AML-193 (cell line): ENCODE results near the gene TAF13.
"Not testable (repeated sequence)": the region's sequence is repeated elsewhere in the genome, so short reads cannot be mapped to it uniquely, and the experiment has no call there.

ENCODE experiments used
- DNase-seq, 2 experiments: peaks; one replicate each; lab custom pipeline; 2025; lab: John Stamatoyannopoulos, UW

Gene TAF13

DNA sequence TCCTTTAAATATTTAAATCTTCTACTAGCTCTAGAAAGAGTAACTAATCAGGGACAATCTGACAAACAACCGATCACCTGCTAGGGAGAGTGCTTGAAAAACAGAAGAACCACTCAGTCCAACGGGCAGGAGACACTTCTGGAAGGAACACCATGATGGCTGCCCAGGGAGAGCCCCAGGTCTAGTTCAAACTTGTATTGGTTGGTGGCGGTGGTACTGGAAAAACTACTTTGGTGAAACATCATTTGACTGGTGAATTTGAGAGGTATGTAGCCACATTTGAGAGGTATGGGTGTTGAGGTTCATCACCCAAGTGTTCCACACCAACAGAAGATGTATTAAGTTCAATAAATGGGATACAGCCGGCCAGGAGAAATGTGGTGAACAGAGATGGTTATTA lies 29.1 kb downstream of the TAF13 start:
- no peak for DNase-seq

DNA sequence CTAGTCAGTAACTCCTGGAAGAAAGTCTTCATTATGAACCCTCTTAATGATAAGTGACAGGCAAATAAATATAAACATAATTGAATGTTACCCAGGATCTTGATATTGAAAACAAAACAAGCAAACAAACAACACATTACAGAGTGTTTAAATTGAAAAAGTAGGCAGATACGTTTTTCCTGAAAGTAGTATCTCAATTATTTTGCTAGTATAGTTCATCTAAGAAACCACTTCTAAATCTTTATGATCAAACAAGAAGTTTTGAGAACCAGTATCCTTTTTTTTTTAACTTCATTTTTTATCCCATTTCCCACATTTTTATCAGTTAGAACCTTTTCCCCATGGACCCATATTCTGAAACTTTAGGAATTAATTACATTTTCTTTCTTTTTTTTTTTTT lies 30.2 kb downstream of the TAF13 start:
- no peak for DNase-seq

DNA sequence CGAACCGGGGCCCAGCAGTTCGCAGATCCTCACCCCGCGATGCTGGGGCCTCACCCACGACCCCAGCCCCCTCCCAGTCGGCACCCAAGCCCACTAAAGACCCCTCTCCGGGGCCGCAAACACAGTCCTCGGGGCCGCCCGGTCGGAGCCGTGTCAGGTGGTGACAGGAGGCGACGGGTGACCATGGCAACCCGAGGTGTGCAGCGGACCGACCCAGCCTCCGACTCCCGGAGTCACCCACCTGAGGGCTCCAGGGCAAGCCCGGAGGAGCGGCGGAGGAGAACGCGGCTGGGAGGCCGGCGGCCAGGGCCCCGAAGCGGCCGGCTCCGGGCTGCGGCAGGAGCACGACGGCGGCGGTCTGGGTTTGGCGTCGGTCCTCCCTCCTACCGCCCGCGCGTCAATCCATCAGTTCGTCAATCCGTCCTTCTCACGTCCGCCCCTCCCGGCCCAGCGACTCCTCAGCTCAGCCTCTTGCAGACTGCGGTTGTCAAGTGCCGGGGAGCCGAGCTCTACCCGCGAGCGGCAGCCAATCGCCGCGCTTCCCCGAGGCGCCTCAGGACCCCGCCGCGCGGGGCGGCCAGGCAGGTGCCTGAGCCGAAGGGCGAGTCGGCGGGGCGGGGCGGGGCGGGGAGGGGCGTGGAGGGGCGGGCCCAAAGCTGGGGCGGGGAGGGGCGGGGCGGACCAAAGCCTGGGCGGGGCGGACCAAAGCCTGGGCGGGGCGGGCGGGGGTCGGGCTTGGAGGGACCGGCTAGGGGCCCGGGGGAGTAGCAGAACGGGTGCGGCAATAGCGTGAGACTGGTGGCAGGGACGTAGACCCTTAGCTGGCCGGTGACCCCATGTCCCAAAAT lies 34.0 kb downstream of the TAF13 start, which contains the start of gene WDR47:
WDR47 (minus strand) TSS at position 482 of the 848 bp plus-strand sequence. CDS start 18,590 bp downstream, outside the sequence.
- peak; percentile 91 to 93 for DNase-seq

DNA sequence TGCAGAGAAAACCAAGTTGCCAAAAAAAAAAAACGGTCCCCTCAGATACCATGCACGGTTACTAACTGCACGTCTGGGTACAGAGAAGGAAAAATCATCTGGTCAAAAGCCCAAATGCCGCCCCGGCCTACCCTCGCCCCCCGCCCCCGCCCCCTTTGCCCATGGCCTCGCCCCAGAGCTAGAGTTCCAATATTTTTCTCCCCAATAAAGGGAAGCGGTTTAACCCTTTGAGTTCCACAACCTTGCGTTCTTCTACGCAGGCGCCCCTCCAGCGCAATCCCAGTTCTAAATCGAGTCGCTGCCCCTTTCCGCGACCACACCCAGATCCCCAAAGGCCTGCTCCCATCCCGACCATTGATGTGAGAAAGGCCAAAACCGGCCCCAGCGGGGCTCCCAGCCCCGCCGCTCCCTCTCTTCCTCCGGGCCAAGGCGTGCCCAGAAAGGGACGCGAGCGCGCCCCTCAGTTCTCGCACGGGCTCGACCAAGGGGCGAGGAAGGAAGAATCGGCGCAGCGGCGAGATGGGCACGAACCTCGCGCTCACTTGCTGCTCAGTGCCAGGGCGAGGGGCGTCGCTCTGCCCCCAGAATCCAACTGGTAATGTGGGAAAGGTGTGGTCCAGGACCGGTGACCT lies 34.7 kb downstream of the TAF13 start:
- no peak for DNase-seq

DNA sequence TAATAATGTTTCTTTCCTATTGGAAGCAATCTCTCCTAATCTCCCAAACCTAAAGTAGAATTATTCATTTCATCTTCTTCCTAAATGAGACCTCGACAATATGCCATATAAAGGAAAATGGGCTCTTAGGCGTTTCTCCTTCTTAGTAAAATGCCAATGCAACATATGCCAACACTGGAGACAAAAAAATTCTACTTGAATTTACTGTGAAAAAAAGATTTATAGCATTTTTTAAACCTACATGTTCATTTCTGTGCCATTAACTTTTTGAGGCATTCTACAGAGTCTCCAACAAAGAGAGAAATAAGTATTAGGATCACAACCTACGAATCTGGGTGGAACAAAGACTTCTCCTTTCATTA lies 35.2 kb downstream of the TAF13 start:
- DNase-seq: peak; percentile 25 to 35

DNA sequence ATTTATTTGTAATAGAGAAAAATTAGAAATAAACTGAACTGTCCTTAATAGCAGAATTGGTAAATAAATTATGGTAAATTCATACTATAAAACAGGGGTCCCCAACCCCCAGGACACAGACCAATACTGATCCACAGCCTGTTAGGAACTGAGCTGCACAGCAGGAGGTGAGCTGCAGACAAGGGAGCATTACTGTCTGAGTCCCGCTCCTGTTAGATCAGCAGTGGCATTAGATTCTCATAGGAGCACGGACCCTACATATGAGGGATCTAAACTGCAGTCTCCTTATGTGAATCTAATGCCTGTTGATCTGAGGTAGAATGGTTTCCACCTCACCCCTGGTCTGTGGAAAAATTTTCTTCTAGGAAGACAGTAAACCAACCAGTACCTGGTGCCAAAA lies 41.4 kb downstream of the TAF13 start:
- no peak for DNase-seq

DNA sequence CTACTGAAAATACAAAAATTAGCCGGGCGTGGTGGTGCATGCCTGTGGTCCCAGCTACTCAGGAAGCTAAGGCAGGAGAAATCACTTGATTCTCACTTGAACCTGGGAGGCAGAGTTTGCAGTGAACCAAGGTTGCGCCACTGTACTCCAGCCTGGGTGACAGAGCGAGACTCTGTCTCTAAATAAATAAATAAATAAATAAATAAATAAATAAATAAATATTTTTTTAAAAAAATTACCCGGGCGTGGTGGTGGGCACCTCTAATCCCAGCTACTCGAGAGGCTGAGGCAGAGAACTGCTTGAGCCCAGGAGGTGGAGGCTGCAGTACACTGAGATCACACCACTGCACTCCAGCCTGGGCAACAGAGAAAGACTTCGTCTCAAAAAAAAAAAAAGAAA lies 46.3 kb downstream of the TAF13 start:
- not testable (repeated sequence) for DNase-seq

DNA sequence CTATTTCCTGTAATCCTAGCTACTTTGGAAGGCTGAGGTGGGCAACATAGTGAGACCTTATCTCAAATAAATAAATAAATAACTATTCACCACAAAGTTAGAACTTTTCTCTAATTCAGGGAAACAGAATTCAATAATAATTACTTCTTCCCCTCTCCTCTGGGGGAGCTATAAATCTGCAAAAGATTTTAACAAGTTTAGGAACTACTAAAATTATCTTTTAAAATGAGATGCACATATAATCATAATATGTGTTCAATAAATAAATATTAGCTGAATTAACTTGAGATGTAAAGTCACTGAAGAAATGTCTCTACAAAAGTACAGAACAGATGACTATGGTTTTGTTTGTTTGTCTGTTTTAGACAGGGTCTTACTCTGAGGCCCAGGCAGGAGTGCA lies 48.0 kb downstream of the TAF13 start:
- DNase-seq: peak in 1 of 2 experiments; percentile 25

DNA sequence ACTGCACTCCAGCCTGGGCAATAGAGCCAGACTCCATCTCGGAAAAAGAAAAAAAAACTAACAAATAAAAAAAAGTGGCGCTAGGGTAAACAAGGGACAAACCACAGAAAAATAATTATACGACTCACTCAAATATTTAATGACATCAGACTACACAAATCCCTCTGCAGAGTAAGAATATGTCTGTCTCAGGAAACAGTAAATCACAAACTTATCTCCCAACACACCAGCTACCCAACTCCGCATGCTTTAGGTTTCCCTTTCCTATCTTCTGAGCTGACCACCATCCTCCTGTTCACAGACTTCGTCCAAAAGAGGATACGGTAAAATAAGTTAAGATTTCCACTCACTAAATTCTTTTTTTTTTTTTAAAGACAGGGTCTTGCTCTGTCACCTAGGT lies 50.1 kb downstream of the TAF13 start:
- no peak for DNase-seq

DNA sequence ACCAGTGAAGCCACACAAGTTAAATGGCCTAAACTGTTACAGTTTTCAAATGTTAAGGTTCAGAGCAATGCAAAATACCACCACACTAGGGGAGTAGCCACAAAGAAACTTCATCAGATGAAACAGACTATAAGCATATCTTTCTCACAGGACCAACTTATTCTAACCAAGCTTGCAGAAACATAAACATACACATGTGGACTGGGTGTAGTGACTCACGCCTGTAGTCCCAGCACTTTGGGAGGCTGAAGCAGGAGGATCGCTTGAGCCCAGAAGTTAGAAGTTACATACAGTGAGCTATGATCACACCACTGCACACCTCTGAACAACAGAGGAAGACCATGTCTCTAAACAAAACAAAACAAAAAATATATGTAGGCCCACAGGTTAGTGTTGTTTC lies 51.2 kb downstream of the TAF13 start:
- no peak for DNase-seq

DNA sequence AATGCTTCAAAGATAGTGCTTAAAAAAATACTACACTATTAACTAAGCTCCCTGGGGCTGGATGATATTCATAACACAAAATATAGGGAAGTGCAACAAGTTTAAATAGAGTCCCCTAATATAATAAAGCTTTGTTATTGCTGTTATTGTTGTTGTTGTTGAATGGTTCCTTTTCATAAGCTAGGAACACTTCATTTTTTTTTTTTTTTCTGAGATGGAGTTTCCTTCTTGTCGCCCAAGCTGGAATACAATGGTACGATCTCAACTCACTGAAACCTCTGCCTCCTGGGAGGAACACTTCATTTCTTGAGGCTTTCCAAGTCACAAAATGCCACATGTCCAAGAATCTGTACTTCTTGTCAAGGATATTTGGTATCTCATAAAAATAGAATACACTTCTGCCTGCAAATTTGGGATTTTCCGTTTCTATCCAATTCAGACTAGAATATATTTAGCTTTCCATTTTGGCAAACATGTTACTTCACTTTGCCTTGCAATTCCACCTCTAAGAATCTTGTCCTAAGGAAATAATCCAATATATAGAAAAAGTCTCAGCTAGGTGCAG lies 55.0 kb downstream of the TAF13 start:
- DNase-seq: no peak

DNA sequence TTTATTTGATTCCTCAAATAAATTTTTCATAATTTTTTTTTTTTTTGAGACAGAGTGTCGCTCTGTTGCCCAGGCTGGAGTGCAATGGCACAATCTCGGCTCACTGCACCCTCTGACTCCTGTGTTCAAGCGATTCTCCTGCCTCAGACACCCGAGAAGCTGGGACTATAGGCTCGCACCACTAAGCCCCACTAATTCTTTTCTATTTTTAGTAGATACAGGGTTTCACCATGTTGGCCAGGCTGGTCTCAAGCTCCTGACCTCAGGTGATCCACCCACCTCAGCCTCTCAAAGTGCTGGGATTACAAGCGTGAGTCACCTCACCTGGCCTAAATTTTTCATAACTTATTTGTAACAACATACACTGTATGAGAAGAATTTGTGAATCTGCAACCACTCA lies 58.1 kb downstream of the TAF13 start:
- not testable (repeated sequence) for DNase-seq

DNA sequence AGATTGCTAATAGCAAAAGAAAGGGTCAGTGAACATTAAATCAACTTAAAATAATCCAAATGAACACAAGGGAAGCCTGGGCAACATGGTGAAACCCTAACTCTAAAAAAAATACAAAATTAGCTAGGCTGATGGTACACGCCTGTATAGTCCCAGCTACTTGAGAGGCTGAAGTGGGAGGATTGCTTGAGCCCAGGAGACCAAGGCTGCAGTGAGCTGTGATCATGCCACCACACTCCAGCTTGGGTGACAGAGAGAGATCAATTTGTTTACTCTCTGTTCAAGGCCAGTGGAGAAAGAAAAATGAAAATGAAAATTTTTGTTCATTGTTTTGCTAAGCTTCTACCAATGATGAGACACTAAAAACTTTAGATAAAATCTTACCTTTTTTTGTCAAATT lies 58.7 kb downstream of the TAF13 start:
- DNase-seq: no peak
